ENCODE results near the gene C21orf58. TPM values are rescaled to one million over a fixed set of nuclear protein-coding genes. Genes with fewer than 3 reads are reported as not detected.

Gene C21orf58
- total RNA-seq, 1 experiment from 2014 or later = 15.3 TPM

GRCh38 chr21:46297338-46298271, 26.1 kb downstream of the C21orf58 start:
- ChIA-PET CTCF (no interaction called here), POLR2A (ENCODE audit: unreplicated experiment) (interaction anchor here (0.7 kb wide), 1 partner anchor 264 kb away, joined by 6 read pairs; no protein-coding TSS in a partner anchor)
- H3K9me2 ChIP-seq (replicated peaks; ENCODE audit: low read length) = no peaks in the 10 kb centered on the region
- no peak overlapping the region for H3K4me3 ChIP-seq (ENCODE audit: low read length)
- intact Hi-C loops (cut with micrococcal nuclease) = no loop called here
- H3K9ac ChIP-seq (ENCODE audit: low read length) = no peak overlapping the region
- DNase-seq (no peak), ATAC-seq (no peak)
- H4K20me1 ChIP-seq (ENCODE audit: low read length) = no peaks in the 10 kb centered on the region
- no peak overlapping the region for H3K27ac ChIP-seq (ENCODE audit: low read length)
- no peaks in the 10 kb centered on the region for H3F3A ChIP-seq (ENCODE audit: low read length, unreplicated experiment)
- no peaks in the 10 kb centered on the region for H3K9me3 ChIP-seq (ENCODE audit: low read length)
- H3K79me2 ChIP-seq (ENCODE audit: low read length) = no peaks in the 10 kb centered on the region
- no TSS peak for BruUV-seq (replicated peaks)
- TF ChIP-seq EZH2 (IDR thresholded peaks at IDR 0.05; ENCODE audit: low read length, unreplicated experiment) (no peak), CTCF (conservative IDR thresholded peaks at IDR 0.05; ENCODE audit: low read depth, low read length) (no peak), EZH2phosphoT487 (IDR thresholded peaks at IDR 0.05; ENCODE audit: borderline replicate concordance, low read length) (no peak)
- H3K4me1 ChIP-seq (ENCODE audit: insufficient read depth, low read length) = no peaks in the 10 kb centered on the region
- H3K36me3 ChIP-seq (ENCODE audit: low read depth, low read length) = peaks cover 8% of the 10 kb centered on the region; the same call in 1 of the 2 replicates
- no peaks in the 10 kb centered on the region for H3K27me3 ChIP-seq (ENCODE audit: low read length)
- no peak overlapping the region for H2AFZ ChIP-seq (ENCODE audit: low read length)
- no peak overlapping the region for H3K4me2 ChIP-seq (ENCODE audit: low read length)

GRCh38 chr21:46295996-46296752, 27.5 kb downstream of the C21orf58 start:
- no peaks in the 10 kb centered on the region for H3K9me2 ChIP-seq (replicated peaks; ENCODE audit: low read length)
- peak; percentile 37; the same call in 1 of the 2 replicates for ATAC-seq

More at GRCh38 chr21:46295996-46296752, 27.5 kb downstream of the C21orf58 start:
- Histone ChIP-seq H3K4me1 (ENCODE audit: insufficient read depth, low read length) (no peaks in the 10 kb centered on the region), H3K9ac (ENCODE audit: low read length) (no peak overlapping the region), H3K4me3 (ENCODE audit: low read length) (no peak overlapping the region), H2AFZ (ENCODE audit: low read length) (no peak overlapping the region), H3K27me3 (ENCODE audit: low read length) (no peaks in the 10 kb centered on the region), H3K79me2 (ENCODE audit: low read length) (no peaks in the 10 kb centered on the region), H3K27ac (ENCODE audit: low read length) (no peak overlapping the region), H3F3A (ENCODE audit: low read length, unreplicated experiment) (no peaks in the 10 kb centered on the region), H3K36me3 (ENCODE audit: low read depth, low read length) (peaks cover 13% of the 10 kb centered on the region), H3K4me2 (ENCODE audit: low read length) (no peak overlapping the region), H3K9me3 (ENCODE audit: low read length) (no peaks in the 10 kb centered on the region), H4K20me1 (ENCODE audit: low read length) (no peaks in the 10 kb centered on the region)
- ChIA-PET POLR2A (ENCODE audit: unreplicated experiment) (interaction anchor here (0.7 kb wide), 1 partner anchor 265 kb away, joined by 6 read pairs; no protein-coding TSS in a partner anchor), CTCF (no interaction called here)
- TF ChIP-seq EZH2 (IDR thresholded peaks at IDR 0.05; ENCODE audit: low read length, unreplicated experiment) = no peak
- TF ChIP-seq CTCF (conservative IDR thresholded peaks at IDR 0.05; ENCODE audit: low read depth, low read length) = no peak
- TF ChIP-seq EZH2phosphoT487 (IDR thresholded peaks at IDR 0.05; ENCODE audit: borderline replicate concordance, low read length) = no peak
- BruUV-seq (replicated peaks) = no TSS peak
- intact Hi-C loops (cut with micrococcal nuclease) = no loop called here
- no peak for DNase-seq
